A549 (cell line): ENCODE results near the gene CPNE7. TPM values are rescaled to one million over a fixed set of nuclear protein-coding genes. Genes with fewer than 3 reads are reported as not detected.

Source experiments
- ATAC-seq, 2 experiments: fragments of 200-7000 bp in 1 of 2; fragments of >200 bp in 1 of 2; cut with Nextera tagmentation in 1 of 2; cut with Tn5 transposase in 1 of 2; 3 replicates each; pipeline versions ENCODE4 v1.8.0 to v1.9.1; 2018 to 2020; ENCODE audit warnings: mild to moderate bottlenecking in 1 of 2, moderate library complexity in 1 of 2
- CTCF ChIA-PET: fragments of 300-600 bp; sonication (Branson Sonifier 250); formaldehyde crosslinking; extraction: SDS; loops from one replicate; lab custom pipeline; 2021; ENCODE audit warnings: antibody characterized with exemption, inconsistent platforms; lab: Yijun Ruan, JAX
- POLR2A ChIA-PET: fragments of 350-600 bp; formaldehyde crosslinking; extraction: SDS; loops from one replicate; lab custom pipeline; 2021; ENCODE audit warnings: antibody characterized with exemption, inconsistent platforms; lab: Yijun Ruan, JAX
- DNase-seq, 2 experiments: peaks; one replicate each; pipeline versions ENCODE4 v3.0.0 to v3.0.0-alpha.2; 2011 to 2016; ENCODE audit warnings: low read depth in 1 of 2, low spot score in 1 of 2
- FAIRE-seq: peaks from 2 replicates; lab custom pipeline; 2011; peaks lifted over from hg19 to GRCh38; lab: Jason Lieb, UNC
- H3K27ac ChIP-seq, 2 experiments: fragments of >200 bp; sonication (Bioruptor Twin); formaldehyde crosslinking; 3 replicates each; pipeline ENCODE4 v1.5.1; 2016 to 2017
- H3K4me1 ChIP-seq: fragments of >200 bp; sonication (Bioruptor Twin); formaldehyde crosslinking; 3 replicates; pipeline ENCODE4 v1.6.1; 2016
- H3K4me2 ChIP-seq: fragments of >200 bp; sonication (Bioruptor Twin); formaldehyde crosslinking; 3 replicates; pipeline ENCODE4 v1.6.1; 2016
- H3K4me3 ChIP-seq: fragments of >200 bp; sonication (Bioruptor Twin); formaldehyde crosslinking; 3 replicates; pipeline ENCODE4 v1.5.1; 2016
- H3K9me3 ChIP-seq: fragments of >200 bp; sonication (Bioruptor Twin); formaldehyde crosslinking; 3 replicates; pipeline ENCODE4 v1.6.1; 2016
- CEBPB ChIP-seq, 2 experiments: fragments of >200 bp in 1 of 2; sonication (Bioruptor Twin) in 1 of 2; formaldehyde crosslinking in 1 of 2; IDR thresholded peaks; 2 replicates each; pipeline ENCODE4 v1.6.1; 2012 to 2016
- CHD2 ChIP-seq: fragments of 150-350 bp; IDR thresholded peaks from 2 replicates; pipeline ENCODE4 v1.6.1; 2014; ENCODE audit warnings: low read length; ENCODE audit not compliant: partially characterized antibody
- EHF ChIP-seq: fragments of 250-450 bp; sonication (Bioruptor Pico); IDR thresholded peaks from 2 replicates; pipeline ENCODE4 v1.5.0; 2020; ENCODE audit warnings: mild to moderate bottlenecking
- EHMT2 ChIP-seq: fragments of 200-600 bp; sonication (generic); IDR thresholded peaks from 2 replicates; pipeline ENCODE4 v1.6.1; 2016; ENCODE audit warnings: antibody characterized with exemption, low read depth, mild to moderate bottlenecking, moderate library complexity
- ELK1 ChIP-seq: fragments of 150-350 bp; IDR thresholded peaks from 2 replicates; pipeline ENCODE4 v1.6.1; 2014; ENCODE audit warnings: low read depth, mild to moderate bottlenecking, low read length
- EP300 ChIP-seq, 2 experiments: fragments of >200 bp; sonication (Bioruptor Twin); formaldehyde crosslinking; IDR thresholded peaks; 2 replicates in 1 of 2; 3 replicates in 1 of 2; pipeline ENCODE4 v1.6.1; 2016 to 2017
- GATA3 ChIP-seq: IDR thresholded peaks from 2 replicates; pipeline ENCODE4 v1.6.1; 2012; ENCODE audit warnings: borderline replicate concordance
- HOXA7 ChIP-seq: fragments of 250-450 bp; sonication (Bioruptor Pico); IDR thresholded peaks from 2 replicates; pipeline ENCODE4 v1.5.0; 2020; ENCODE audit warnings: mild to moderate bottlenecking, moderate library complexity
- HOXB5 ChIP-seq: fragments of 250-450 bp; sonication (Bioruptor Pico); IDR thresholded peaks from 2 replicates; pipeline ENCODE4 v1.5.0; 2020; ENCODE audit warnings: mild to moderate bottlenecking, moderate library complexity
- JUN ChIP-seq, 2 experiments: fragments of >200 bp; sonication (Bioruptor Twin); formaldehyde crosslinking; IDR thresholded peaks; 2 replicates in 1 of 2; 3 replicates in 1 of 2; pipeline ENCODE4 v1.6.1; 2016 to 2017
- JUNB ChIP-seq: fragments of >200 bp; sonication (Bioruptor Twin); formaldehyde crosslinking; IDR thresholded peaks from 2 replicates; pipeline ENCODE4 v1.6.1; 2016
- KDM1A ChIP-seq: fragments of 200-600 bp; sonication (generic); IDR thresholded peaks from 2 replicates; pipeline ENCODE4 v1.6.1; 2016; ENCODE audit warnings: low read depth, mild to moderate bottlenecking
- MYC ChIP-seq: IDR thresholded peaks from 2 replicates; pipeline ENCODE4 v1.6.1; 2012; ENCODE audit warnings: mild to moderate bottlenecking, inconsistent platforms, low read length, improper control_type of control experiment, borderline replicate concordance
- POLR2A ChIP-seq: IDR thresholded peaks from 2 replicates; pipeline ENCODE4 v1.6.1; 2012; ENCODE audit warnings: mild to moderate bottlenecking, low read length
- POLR2AphosphoS2 ChIP-seq: conservative IDR thresholded peaks from 2 replicates; pipeline ENCODE4 v1.6.1; 2012; ENCODE audit warnings: low read length, improper control_type of control experiment, inconsistent platforms
- RAD21 ChIP-seq, 2 experiments: fragments of >200 bp in 1 of 2; sonication (Bioruptor Twin) in 1 of 2; formaldehyde crosslinking in 1 of 2; IDR thresholded peaks in 1 of 2; conservative IDR thresholded peaks in 1 of 2; 2 replicates in 1 of 2; 3 replicates in 1 of 2; pipeline ENCODE4 v1.6.1; 2012 to 2018; ENCODE audit warnings: inconsistent platforms in 1 of 2
- RCOR1 ChIP-seq: fragments of 150-350 bp; IDR thresholded peaks from 2 replicates; pipeline ENCODE4 v1.6.1; 2014; ENCODE audit warnings: antibody characterized with exemption, low read length, low read depth
- RFX5 ChIP-seq: fragments of 450-650 bp; IDR thresholded peaks from 2 replicates; pipeline ENCODE4 v1.7.1; 2014; ENCODE audit warnings: antibody characterized with exemption, mild to moderate bottlenecking, moderate library complexity
- RNF2 ChIP-seq: fragments of 200-600 bp; sonication (generic); IDR thresholded peaks from 2 replicates; pipeline ENCODE4 v1.6.1; 2016; ENCODE audit warnings: low read depth, mild to moderate bottlenecking, antibody characterized with exemption, moderate library complexity, borderline replicate concordance
- SREBF2 ChIP-seq: fragments of 450-650 bp; IDR thresholded peaks from 2 replicates; pipeline ENCODE4 v1.6.1; 2014; ENCODE audit warnings: mild to moderate bottlenecking, moderate library complexity
- TP53 ChIP-seq: fragments of 250-450 bp; sonication (Bioruptor Pico); IDR thresholded peaks from 2 replicates; pipeline ENCODE4 v1.5.0; 2021; ENCODE audit warnings: mild to moderate bottlenecking, moderate library complexity
- ZC3H11A ChIP-seq: fragments of 450-650 bp; IDR thresholded peaks from 2 replicates; pipeline ENCODE4 v1.6.1; 2014; ENCODE audit warnings: antibody characterized with exemption, mild to moderate bottlenecking
- ZFP36 ChIP-seq: fragments of 450-650 bp; IDR thresholded peaks from 2 replicates; pipeline ENCODE4 v1.6.1; 2014; ENCODE audit warnings: borderline replicate concordance; ENCODE audit not compliant: partially characterized antibody
- ZNF302 ChIP-seq: fragments of 250-450 bp; sonication (Bioruptor Pico); IDR thresholded peaks from 2 replicates; pipeline ENCODE4 v1.9.0; 2021; ENCODE audit warnings: inconsistent platforms, mild to moderate bottlenecking, moderate library complexity
- ZSCAN20 ChIP-seq: fragments of 250-450 bp; sonication (Bioruptor Pico); IDR thresholded peaks from 2 replicates; pipeline ENCODE4 v1.8.0; 2022; ENCODE audit warnings: mild to moderate bottlenecking, moderate library complexity
- WGBS: methylation state at CpG from one replicate; pipeline ENCODE4 v1.1.6; 2017; ENCODE audit errors: missing lambda C conversion rate; 5-methylcytosine and 5-hydroxymethylcytosine counted together
- polyA plus RNA-seq, 4 experiments: library from polyadenylated mRNA; depleted of rRNA in 3 of 4; stranded (reverse); fragments of >200 nt; fragmentation: RNase III in 1 of 4; extraction: RNeasy Plus Mini Kit Qiagen cat#74134 plus additional on column Dnase treatment in 1 of 4; gene quantifications; 2 replicates in 3 of 4; 3 replicates in 1 of 4; pipeline ENCODE4 v1.2.3, GENCODE V29; 2011 to 2017
- TF ChIP-seq, protein P1 (sequence below): IDR thresholded peaks from 2 replicates; pipeline ENCODE4 v1.6.1; 2012
- TF ChIP-seq, protein P2 (sequence below): IDR thresholded peaks from 2 replicates; pipeline ENCODE4 v1.6.1; 2012
- TF ChIP-seq, protein P3 (sequence below): fragments of >200 bp; sonication (Bioruptor Twin); formaldehyde crosslinking; IDR thresholded peaks from 3 replicates; pipeline ENCODE4 v1.6.1; 2016
- TF ChIP-seq, protein P4 (sequence below): fragments of 250-450 bp; sonication (Bioruptor Pico); IDR thresholded peaks from 2 replicates; pipeline ENCODE4 v1.5.0; 2021; ENCODE audit warnings: mild to moderate bottlenecking, moderate library complexity, borderline replicate concordance
- TF ChIP-seq, protein P5 (sequence below): fragments of >200 bp; sonication (Bioruptor Twin); formaldehyde crosslinking; IDR thresholded peaks from 2 replicates; pipeline ENCODE4 v1.6.1; 2016
- TF ChIP-seq, protein P6 (sequence below): IDR thresholded peaks from 2 replicates; pipeline ENCODE4 v1.6.1; 2012; ENCODE audit warnings: low read depth, borderline replicate concordance

CPNE7 gene
- polyA plus RNA-seq, 2 of the 4 experiments (the other 2 are of a cell fraction): 22.8 to 45.2 TPM

DNA sequence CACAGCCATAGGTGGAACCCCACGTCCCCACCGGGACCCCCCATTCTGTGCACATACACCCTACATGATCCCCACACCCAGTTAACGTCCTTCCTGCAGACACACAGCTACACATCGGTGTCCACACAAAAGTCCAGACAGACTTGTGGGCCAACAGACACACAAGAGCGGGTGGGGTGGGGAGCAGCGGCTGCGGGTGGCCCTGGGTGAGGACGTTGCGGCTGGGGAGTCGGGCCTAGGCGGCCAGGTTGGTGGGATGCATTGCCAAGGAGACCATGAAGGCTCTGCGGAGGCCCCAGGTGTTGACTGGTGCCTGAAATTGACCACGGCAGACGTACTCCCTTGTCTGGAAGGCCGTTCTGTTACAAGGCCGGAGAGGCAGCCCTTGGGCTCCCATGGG is 29.2 kb downstream of the CPNE7 start:
- ATAC-seq (no peak), DNase-seq (no peak), FAIRE-seq (no peak)
- H3K4me2 ChIP-seq: no peak overlapping the region
- no peak for TF ChIP-seq EHF (CRISPR knock-in tag)
- no peak for TF ChIP-seq RFX5
- TF ChIP-seq RAD21 (conservative IDR thresholded peaks at IDR 0.05 in 1 of 2, IDR thresholded peaks at IDR 0.05 in 1 of 2): no peak
- TF ChIP-seq ZC3H11A: no peak
- TF ChIP-seq, protein P1, sequence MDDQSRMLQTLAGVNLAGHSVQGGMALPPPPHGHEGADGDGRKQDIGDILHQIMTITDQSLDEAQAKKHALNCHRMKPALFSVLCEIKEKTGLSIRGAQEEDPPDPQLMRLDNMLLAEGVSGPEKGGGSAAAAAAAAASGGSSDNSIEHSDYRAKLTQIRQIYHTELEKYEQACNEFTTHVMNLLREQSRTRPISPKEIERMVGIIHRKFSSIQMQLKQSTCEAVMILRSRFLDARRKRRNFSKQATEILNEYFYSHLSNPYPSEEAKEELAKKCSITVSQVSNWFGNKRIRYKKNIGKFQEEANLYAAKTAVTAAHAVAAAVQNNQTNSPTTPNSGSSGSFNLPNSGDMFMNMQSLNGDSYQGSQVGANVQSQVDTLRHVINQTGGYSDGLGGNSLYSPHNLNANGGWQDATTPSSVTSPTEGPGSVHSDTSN: no peak
- TF ChIP-seq KDM1A: no peak
- no peak for TF ChIP-seq POLR2A
- TF ChIP-seq, protein P2, sequence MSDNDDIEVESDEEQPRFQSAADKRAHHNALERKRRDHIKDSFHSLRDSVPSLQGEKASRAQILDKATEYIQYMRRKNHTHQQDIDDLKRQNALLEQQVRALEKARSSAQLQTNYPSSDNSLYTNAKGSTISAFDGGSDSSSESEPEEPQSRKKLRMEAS: no peak
- TF ChIP-seq HOXA7: no peak
- TF ChIP-seq EP300 (IDR thresholded peaks at IDR 0.05): no peak
- TF ChIP-seq, protein P3, sequence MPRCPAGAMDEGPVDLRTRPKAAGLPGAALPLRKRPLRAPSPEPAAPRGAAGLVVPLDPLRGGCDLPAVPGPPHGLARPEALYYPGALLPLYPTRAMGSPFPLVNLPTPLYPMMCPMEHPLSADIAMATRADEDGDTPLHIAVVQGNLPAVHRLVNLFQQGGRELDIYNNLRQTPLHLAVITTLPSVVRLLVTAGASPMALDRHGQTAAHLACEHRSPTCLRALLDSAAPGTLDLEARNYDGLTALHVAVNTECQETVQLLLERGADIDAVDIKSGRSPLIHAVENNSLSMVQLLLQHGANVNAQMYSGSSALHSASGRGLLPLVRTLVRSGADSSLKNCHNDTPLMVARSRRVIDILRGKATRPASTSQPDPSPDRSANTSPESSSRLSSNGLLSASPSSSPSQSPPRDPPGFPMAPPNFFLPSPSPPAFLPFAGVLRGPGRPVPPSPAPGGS: no peak
- no peak for TF ChIP-seq POLR2AphosphoS2
- no peak for TF ChIP-seq RNF2
- TF ChIP-seq MYC: no peak
- TF ChIP-seq ZSCAN20 (CRISPR knock-in tag): no peak
- TF ChIP-seq, protein P4, sequence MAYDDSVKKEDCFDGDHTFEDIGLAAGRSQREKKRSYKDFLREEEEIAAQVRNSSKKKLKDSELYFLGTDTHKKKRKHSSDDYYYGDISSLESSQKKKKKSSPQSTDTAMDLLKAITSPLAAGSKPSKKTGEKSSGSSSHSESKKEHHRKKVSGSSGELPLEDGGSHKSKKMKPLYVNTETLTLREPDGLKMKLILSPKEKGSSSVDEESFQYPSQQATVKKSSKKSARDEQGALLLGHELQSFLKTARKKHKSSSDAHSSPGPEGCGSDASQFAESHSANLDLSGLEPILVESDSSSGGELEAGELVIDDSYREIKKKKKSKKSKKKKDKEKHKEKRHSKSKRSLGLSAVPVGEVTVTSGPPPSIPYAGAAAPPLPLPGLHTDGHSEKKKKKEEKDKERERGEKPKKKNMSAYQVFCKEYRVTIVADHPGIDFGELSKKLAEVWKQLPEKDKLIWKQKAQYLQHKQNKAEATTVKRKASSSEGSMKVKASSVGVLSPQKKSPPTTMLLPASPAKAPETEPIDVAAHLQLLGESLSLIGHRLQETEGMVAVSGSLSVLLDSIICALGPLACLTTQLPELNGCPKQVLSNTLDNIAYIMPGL: no peak
- TF ChIP-seq JUN (IDR thresholded peaks at IDR 0.05): no peak
- no peak for TF ChIP-seq SREBF2
- TF ChIP-seq GATA3: no peak
- no peak overlapping the region for H3K4me3 ChIP-seq
- WGBS: 82% methylated on average over 15 of the region's 16 CpGs
- ChIA-PET CTCF (interaction anchor here (2.1 kb wide), 1 partner anchor 11 kb away, joined by 14 read pairs; no protein-coding TSS in a partner anchor), POLR2A (no interaction called here)
- H3K4me1 ChIP-seq: peaks cover 29% of the 10 kb centered on the region
- H3K27ac ChIP-seq: no peak overlapping the region
- H3K9me3 ChIP-seq: no peaks in the 10 kb centered on the region

GRCh38 chr16:89605186-89605970 is 29.8 kb downstream of the CPNE7 start:
- DNase-seq: no peak
- ChIA-PET POLR2A (no interaction called here), CTCF (interaction anchor here (1.0 to 2.1 kb wide), 3 partner anchors 10 to 62 kb away, joined by 3 to 14 read pairs (median 4); no protein-coding TSS in a partner anchor)
- ATAC-seq: no peak
- H3K4me1 ChIP-seq: peaks cover 28% of the 10 kb centered on the region
- H3K9me3 ChIP-seq: no peaks in the 10 kb centered on the region
- H3K27ac ChIP-seq: no peak overlapping the region
- no peak for FAIRE-seq
- H3K4me3 ChIP-seq: no peak overlapping the region
- 86% methylated on average over 24 of the region's 34 CpGs for WGBS
- no peak overlapping the region for H3K4me2 ChIP-seq
- TF ChIP-seq JUNB (no peak), RAD21 (conservative IDR thresholded peaks at IDR 0.05 in 1 of 2, IDR thresholded peaks at IDR 0.05 in 1 of 2) (no peak), ZFP36 (no peak), EP300 (IDR thresholded peaks at IDR 0.05) (no peak), ZNF302 (no peak), ELK1 (no peak), HOXB5 (CRISPR knock-in tag) (no peak), RNF2 (no peak), CEBPB (IDR thresholded peaks at IDR 0.05) (no peak), EHMT2 (no peak), CHD2 (no peak), TP53 (CRISPR knock-in tag) (no peak), RCOR1 (no peak)
- TF ChIP-seq, protein P5, sequence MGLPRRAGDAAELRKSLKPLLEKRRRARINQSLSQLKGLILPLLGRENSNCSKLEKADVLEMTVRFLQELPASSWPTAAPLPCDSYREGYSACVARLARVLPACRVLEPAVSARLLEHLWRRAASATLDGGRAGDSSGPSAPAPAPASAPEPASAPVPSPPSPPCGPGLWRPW: no peak
- TF ChIP-seq, protein P6, sequence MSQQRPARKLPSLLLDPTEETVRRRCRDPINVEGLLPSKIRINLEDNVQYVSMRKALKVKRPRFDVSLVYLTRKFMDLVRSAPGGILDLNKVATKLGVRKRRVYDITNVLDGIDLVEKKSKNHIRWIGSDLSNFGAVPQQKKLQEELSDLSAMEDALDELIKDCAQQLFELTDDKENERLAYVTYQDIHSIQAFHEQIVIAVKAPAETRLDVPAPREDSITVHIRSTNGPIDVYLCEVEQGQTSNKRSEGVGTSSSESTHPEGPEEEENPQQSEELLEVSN: no peak
- TF ChIP-seq, protein P1: no peak
